CD14-positive monocyte (primary cell): ENCODE measurements around the gene ACTRT3. TPM values are rescaled to one million over a fixed set of nuclear protein-coding genes. Genes with fewer than 3 reads are reported as not detected.

Experiments used
- DNase-seq, 3 donors: peaks; one replicate each; pipeline ENCODE4 v3.0.0-alpha.2; 2011 to 2022
- H2AFZ ChIP-seq: 2 replicates; pipeline ENCODE4 v1.6.0; 2012; ENCODE audit warnings: mild to moderate bottlenecking, low read depth, low read length, inconsistent platforms; ENCODE audit not compliant: insufficient read depth, poor library complexity, severe bottlenecking
- H3K27ac ChIP-seq, 2 donors: 1 replicate in 1 of 2; 2 replicates in 1 of 2; pipeline ENCODE4 v1.5.1; 2012 to 2013; ENCODE audit warnings: low read length in 2 of 2, control low read depth in 1 of 2, inconsistent platforms in 1 of 2, low read depth in 1 of 2, mild to moderate bottlenecking in 1 of 2
- H3K27me3 ChIP-seq, 2 donors: one replicate each; pipeline versions ENCODE4 v1.6.0 to v1.6.1; 2011 to 2013; ENCODE audit warnings: low read length in 2 of 2; ENCODE audit not compliant: control insufficient read depth in 2 of 2, insufficient read depth in 2 of 2
- H3K36me3 ChIP-seq, 2 donors: replicated peaks in 1 of 2; 1 replicate in 1 of 2; 2 replicates in 1 of 2; pipeline versions ENCODE4 v1.5.1 to v1.6.1; 2012 to 2013; ENCODE audit warnings: low read length in 2 of 2, control low read depth in 1 of 2, inconsistent platforms in 1 of 2, mild to moderate bottlenecking in 1 of 2; ENCODE audit not compliant: insufficient read depth in 2 of 2, control insufficient read depth in 1 of 2
- H3K4me1 ChIP-seq, 2 donors: 1 replicate in 1 of 2; 2 replicates in 1 of 2; pipeline versions ENCODE4 v1.5.1 to v1.6.1; 2012 to 2013; ENCODE audit warnings: low read length in 2 of 2, control low read depth in 1 of 2, inconsistent platforms in 1 of 2, mild to moderate bottlenecking in 1 of 2, moderate library complexity in 1 of 2; ENCODE audit not compliant: insufficient read depth in 2 of 2, control insufficient read depth in 1 of 2
- H3K4me2 ChIP-seq: replicated peaks from 2 replicates; pipeline ENCODE3; 2012; ENCODE audit warnings: low read length, moderate library complexity, mild to moderate bottlenecking; ENCODE audit not compliant: poor library complexity, severe bottlenecking; ENCODE audit errors: extremely low read depth
- H3K4me3 ChIP-seq, 3 experiments: fragments of 200-600 bp in 1 of 3; sonication (generic) in 1 of 3; replicated peaks in 1 of 3; 1 replicate in 2 of 3; 2 replicates in 1 of 3; pipeline ENCODE4 v1.5.1; 2011 to 2013; ENCODE audit warnings: low read length in 3 of 3, mild to moderate bottlenecking in 3 of 3, control low read depth in 2 of 3, low read depth in 2 of 3, inconsistent platforms in 1 of 3, moderate library complexity in 1 of 3
- H3K79me2 ChIP-seq: 2 replicates; pipeline ENCODE4 v1.6.0; 2012; ENCODE audit warnings: mild to moderate bottlenecking, control low read depth, inconsistent platforms, low read length, moderate library complexity; ENCODE audit not compliant: insufficient read depth
- H3K9ac ChIP-seq: 2 replicates; pipeline ENCODE4 v1.6.0; 2017; ENCODE audit warnings: low read length, mild to moderate bottlenecking; ENCODE audit not compliant: insufficient read depth, poor library complexity, severe bottlenecking
- H3K9me3 ChIP-seq, 2 donors: replicated peaks in 1 of 2; 1 replicate in 1 of 2; 2 replicates in 1 of 2; pipeline versions ENCODE4 v1.5.1 to v1.6.1; 2012 to 2013; ENCODE audit warnings: low read length in 2 of 2, control low read depth in 1 of 2; ENCODE audit not compliant: control insufficient read depth in 1 of 2, insufficient read depth in 1 of 2
- H4K20me1 ChIP-seq: 2 replicates; pipeline ENCODE4 v1.6.0; 2012; ENCODE audit warnings: mild to moderate bottlenecking, low read length, control low read depth, moderate library complexity; ENCODE audit not compliant: insufficient read depth
- H3K27ac Mint-ChIP-seq, 7 donors: one replicate each; pipeline ENCODE4 v1.8.0; 2020; ENCODE audit warnings: mild to moderate bottlenecking in 7 of 7, mixed read lengths in 7 of 7, moderate library complexity in 6 of 7, inconsistent platforms in 2 of 7
- H3K27me3 Mint-ChIP-seq, 3 donors: one replicate each; pipeline ENCODE4 v1.8.0; 2021 to 2022; ENCODE audit warnings: low read depth in 3 of 3, mild to moderate bottlenecking in 3 of 3, mixed read lengths in 3 of 3, moderate library complexity in 3 of 3, inconsistent platforms in 1 of 3
- H3K36me3 Mint-ChIP-seq, 2 donors: one replicate each; pipeline ENCODE4 v1.8.0; 2020; ENCODE audit warnings: mixed read lengths in 2 of 2, inconsistent platforms in 1 of 2, mild to moderate bottlenecking in 1 of 2
- H3K4me1 Mint-ChIP-seq: one replicate; pipeline ENCODE4 v1.8.0; 2020; ENCODE audit warnings: mild to moderate bottlenecking, mixed read lengths
- H3K4me3 Mint-ChIP-seq, 2 donors: one replicate each; pipeline ENCODE4 v1.8.0; 2020; ENCODE audit warnings: mild to moderate bottlenecking in 2 of 2, mixed read lengths in 2 of 2, moderate library complexity in 1 of 2
- H3K9me3 Mint-ChIP-seq, 7 donors: one replicate each; pipeline ENCODE4 v1.8.0; 2020 to 2022; ENCODE audit warnings: mixed read lengths in 7 of 7, mild to moderate bottlenecking in 6 of 7, moderate library complexity in 6 of 7, inconsistent platforms in 2 of 7
- WGBS: methylation state at CpG from one replicate; pipeline ENCODE4 v1.1.5; 2013; ENCODE audit warnings: missing lambda C conversion rate; ENCODE audit not compliant: insufficient coverage; 5-methylcytosine and 5-hydroxymethylcytosine counted together
- intact Hi-C, 2 donors: fragments of 100-400 bp; cut with micrococcal nuclease; formaldehyde crosslinking; loops; one replicate each; pipeline versions ENCODE4 v1.15.0 to v1.15.1; 2023
- polyA plus RNA-seq, 3 donors: library from polyadenylated mRNA; depleted of rRNA in 1 of 3; unstranded in 2 of 3; stranded (reverse) in 1 of 3; fragments of 300-500 nt in 2 of 3; fragments of >200 nt in 1 of 3; fragmentation: Illumina TruSeq in 2 of 3; gene quantifications; 1 replicate in 2 of 3; 2 replicates in 1 of 3; pipeline ENCODE4 v1.2.3, GENCODE V29; 2012 to 2021
- TF ChIP-seq, protein P1 (sequence below): fragments of 200-600 bp; IDR thresholded peaks from one replicate; pipeline ENCODE4 v1.8.0; 2022; ENCODE audit warnings: antibody characterized with exemption, mild to moderate bottlenecking

The ACTRT3 gene
- polyA plus RNA-seq, 3 donors = 0.03 to 0.08 TPM; not detected in 1

DNA sequence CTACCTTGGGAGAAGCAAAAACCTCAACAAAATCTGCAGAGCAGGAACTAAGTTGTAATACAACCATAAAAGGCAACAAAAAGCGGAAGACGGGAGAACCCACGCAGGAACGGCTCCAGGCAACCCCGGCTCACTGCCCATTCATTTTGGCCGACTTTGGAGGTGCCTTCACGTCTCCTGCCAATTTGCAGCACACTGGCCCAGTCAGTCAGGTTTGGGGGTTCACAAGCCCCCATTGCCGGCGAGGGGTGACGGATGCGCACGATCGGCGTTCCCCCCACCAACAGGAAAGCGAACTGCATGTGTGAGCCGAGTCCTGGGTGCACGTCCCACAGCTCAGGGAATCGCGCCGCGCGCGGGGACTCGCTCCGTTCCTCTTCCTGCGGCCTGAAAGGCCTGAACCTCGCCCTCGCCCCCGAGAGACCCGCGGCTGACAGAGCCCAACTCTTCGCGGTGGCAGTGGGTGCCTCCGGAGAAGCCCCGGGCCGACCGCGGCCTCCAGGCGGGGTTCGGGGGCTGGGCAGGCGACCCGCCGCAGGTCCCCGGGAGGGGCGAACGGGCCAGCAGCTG lies 5.0 kb downstream of the ACTRT3 start:
- peaks cover 1 to 7% (median 2%) of the 10 kb centered on the region in 3 donors for H3K27me3 Mint-ChIP-seq
- H3K27ac ChIP-seq = peak overlapping the region; percentile 88 to 93
- H2AFZ ChIP-seq = peak overlapping the region; percentile 89
- no peaks in the 10 kb centered on the region for H3K36me3 ChIP-seq
- H3K4me1 Mint-ChIP-seq = peaks cover 12% of the 10 kb centered on the region
- H3K9me3 ChIP-seq = no peaks in the 10 kb centered on the region
- H3K36me3 Mint-ChIP-seq = no peaks in the 10 kb centered on the region
- H3K4me3 ChIP-seq = peak overlapping the region; percentile 70 to 95 (median 79)
- intact Hi-C loops = loop anchor here (10.0 kb wide), 2 partner anchors 100 to 200 kb away; partner anchors contain the start of genes LRRC31 (in 1 of the 2) and SEC62 (in 1 of the 2)
- peak; percentile 64 to 78 (median 69) for DNase-seq
- peaks cover 11 to 12% of the 10 kb centered on the region in 2 donors for H3K4me1 ChIP-seq
- H3K27ac Mint-ChIP-seq = peak overlapping the region; percentile 91 to 99 (median 96)
- no peaks in the 10 kb centered on the region for H3K27me3 ChIP-seq
- H3K79me2 ChIP-seq = no peaks in the 10 kb centered on the region
- 0% methylated on average over 46 of the region's 46 CpGs for WGBS
- H3K4me3 Mint-ChIP-seq = peak overlapping the region; percentile 98 to 99
- H3K9me3 Mint-ChIP-seq = peaks cover 2 to 13% (median 5%) of the 10 kb centered on the region in 7 donors
- H3K9ac ChIP-seq = peak overlapping the region; percentile 90
- H4K20me1 ChIP-seq = no peaks in the 10 kb centered on the region
- TF ChIP-seq, protein P1, sequence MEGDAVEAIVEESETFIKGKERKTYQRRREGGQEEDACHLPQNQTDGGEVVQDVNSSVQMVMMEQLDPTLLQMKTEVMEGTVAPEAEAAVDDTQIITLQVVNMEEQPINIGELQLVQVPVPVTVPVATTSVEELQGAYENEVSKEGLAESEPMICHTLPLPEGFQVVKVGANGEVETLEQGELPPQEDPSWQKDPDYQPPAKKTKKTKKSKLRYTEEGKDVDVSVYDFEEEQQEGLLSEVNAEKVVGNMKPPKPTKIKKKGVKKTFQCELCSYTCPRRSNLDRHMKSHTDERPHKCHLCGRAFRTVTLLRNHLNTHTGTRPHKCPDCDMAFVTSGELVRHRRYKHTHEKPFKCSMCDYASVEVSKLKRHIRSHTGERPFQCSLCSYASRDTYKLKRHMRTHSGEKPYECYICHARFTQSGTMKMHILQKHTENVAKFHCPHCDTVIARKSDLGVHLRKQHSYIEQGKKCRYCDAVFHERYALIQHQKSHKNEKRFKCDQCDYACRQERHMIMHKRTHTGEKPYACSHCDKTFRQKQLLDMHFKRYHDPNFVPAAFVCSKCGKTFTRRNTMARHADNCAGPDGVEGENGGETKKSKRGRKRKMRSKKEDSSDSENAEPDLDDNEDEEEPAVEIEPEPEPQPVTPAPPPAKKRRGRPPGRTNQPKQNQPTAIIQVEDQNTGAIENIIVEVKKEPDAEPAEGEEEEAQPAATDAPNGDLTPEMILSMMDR = no peak
- H3K4me2 ChIP-seq = peak overlapping the region; percentile 94

DNA sequence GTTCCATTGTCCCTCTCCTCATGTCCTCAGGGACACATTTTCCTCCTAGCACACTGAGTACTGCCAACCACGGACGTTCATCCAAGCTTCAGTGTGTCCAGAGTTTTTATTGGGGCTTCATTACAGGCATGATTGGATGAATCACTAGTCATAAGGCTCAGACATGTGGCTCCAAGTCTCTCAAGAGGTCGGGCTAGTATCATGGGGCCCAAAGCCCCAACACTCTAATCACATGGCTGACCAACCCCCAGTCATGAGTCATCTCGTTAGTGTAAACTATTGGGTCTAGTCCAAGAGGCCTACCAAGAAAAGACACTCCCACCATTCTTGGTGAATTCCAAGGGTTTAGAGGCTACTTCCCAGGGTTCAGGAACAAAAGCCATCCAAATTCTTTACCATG lies 8.9 kb downstream of the ACTRT3 start:
- Histone ChIP-seq H3K9ac (no peak overlapping the region), H3K9me3 (no peaks in the 10 kb centered on the region), H4K20me1 (no peaks in the 10 kb centered on the region), H3K27ac (no peak overlapping the region), H3K36me3 (no peaks in the 10 kb centered on the region), H3K79me2 (no peaks in the 10 kb centered on the region), H3K27me3 (no peaks in the 10 kb centered on the region), H3K4me3 (no peak overlapping the region), H3K4me2 (no peak overlapping the region), H3K4me1 (peaks cover 11 to 12% of the 10 kb centered on the region in 2 donors), H2AFZ (no peak overlapping the region)
- peaks cover 2 to 5% (median 2%) of the 10 kb centered on the region in 3 donors for H3K27me3 Mint-ChIP-seq
- no peak overlapping the region for H3K27ac Mint-ChIP-seq
- intact Hi-C loops = loop anchor here (10.0 kb wide), 2 partner anchors 104 to 204 kb away; partner anchors contain the start of genes LRRC31 (in 1 of the 2) and SEC62 (in 1 of the 2)
- H3K9me3 Mint-ChIP-seq = peaks cover 2 to 13% (median 3%) of the 10 kb centered on the region in 7 donors
- H3K4me1 Mint-ChIP-seq = peaks cover 16% of the 10 kb centered on the region
- WGBS = 100% methylated on average over 4 of the region's 4 CpGs
- no peak for DNase-seq
- H3K4me3 Mint-ChIP-seq = no peak overlapping the region
- no peaks in the 10 kb centered on the region for H3K36me3 Mint-ChIP-seq
- TF ChIP-seq, protein P1 = no peak
